PC-3 (cell line): Measurements from ENCODE around the gene CGB1. TPM values are rescaled to one million over a fixed set of nuclear protein-coding genes. Genes with fewer than 3 reads are reported as not detected.
A peak's percentile ranks its signal among the peaks of the same experiment; 100 is the strongest.

ENCODE experiments used
- ATAC-seq: fragments of 200-7000 bp; cut with Tn5 transposase; 2 replicates; pipeline ENCODE4 v1.9.1; 2020; ENCODE audit warnings: mild to moderate bottlenecking, moderate library complexity
- BruUV-seq: library from RNA; stranded (reverse); fragments of 400-500 nt; replicated peaks from 2 replicates; lab custom pipeline; 2021; lab: Mats Ljungman, UMichigan
- CTCF ChIA-PET: fragments of 300-600 bp; sonication (Branson Sonifier 250); formaldehyde crosslinking; loops from one replicate; lab custom pipeline; 2022; ENCODE audit warnings: antibody characterized with exemption; lab: Charles Lee
- POLR2A ChIA-PET: fragments of 300-600 bp; sonication (Branson Sonifier 250); formaldehyde crosslinking; loops from one replicate; lab custom pipeline; 2022; ENCODE audit warnings: antibody characterized with exemption; ENCODE audit not compliant: unreplicated experiment; lab: Charles Lee
- DNase-seq: peaks from one replicate; pipeline ENCODE4 v3.0.0-alpha.2; 2015
- H2AFZ ChIP-seq: fragments of 300-600 bp; sonication (generic); 2 replicates; pipeline ENCODE4 v1.6.0; 2016; ENCODE audit warnings: antibody characterized with exemption, low read length
- H3F3A ChIP-seq: fragments of 300-600 bp; sonication (generic); one replicate; pipeline ENCODE4 v1.6.0; 2017; ENCODE audit warnings: antibody characterized with exemption, low read length, control low read depth, mild to moderate bottlenecking; ENCODE audit not compliant: unreplicated experiment
- H3K27ac ChIP-seq: fragments of 300-600 bp; sonication (generic); 2 replicates; pipeline ENCODE4 v1.5.1; 2016; ENCODE audit warnings: mild to moderate bottlenecking, low read length
- H3K27me3 ChIP-seq: fragments of 300-600 bp; sonication (generic); 2 replicates; pipeline ENCODE4 v1.6.1; 2016; ENCODE audit warnings: low read length, mixed read lengths
- H3K36me3 ChIP-seq: fragments of 300-600 bp; sonication (generic); 2 replicates; pipeline ENCODE4 v1.6.1; 2016; ENCODE audit warnings: low read depth, mixed run types, low read length, mixed read lengths
- H3K4me1 ChIP-seq: fragments of 300-600 bp; sonication (generic); 2 replicates; pipeline ENCODE4 v1.5.1; 2016; ENCODE audit warnings: low read length; ENCODE audit not compliant: insufficient read depth
- H3K4me2 ChIP-seq: fragments of 300-600 bp; sonication (generic); 2 replicates; pipeline ENCODE4 v1.6.0; 2016; ENCODE audit warnings: low read length
- H3K4me3 ChIP-seq: fragments of 300-600 bp; sonication (generic); 2 replicates; pipeline ENCODE4 v1.5.1; 2016; ENCODE audit warnings: mild to moderate bottlenecking, low read length, mixed read lengths
- H3K79me2 ChIP-seq: fragments of 300-600 bp; sonication (generic); 2 replicates; pipeline ENCODE4 v1.6.1; 2017; ENCODE audit warnings: low read length, mixed read lengths
- H3K9ac ChIP-seq: fragments of 300-600 bp; sonication (generic); 2 replicates; pipeline ENCODE4 v1.6.0; 2016; ENCODE audit warnings: mild to moderate bottlenecking, low read length
- H3K9me2 ChIP-seq: fragments of 300-600 bp; sonication (generic); replicated peaks from 2 replicates; pipeline ENCODE4 v1.6.1; 2016; ENCODE audit warnings: mixed run types, low read length, mixed read lengths
- H3K9me3 ChIP-seq: fragments of 300-600 bp; sonication (generic); 2 replicates; pipeline ENCODE4 v1.6.1; 2016; ENCODE audit warnings: low read length, mixed read lengths
- H4K20me1 ChIP-seq: fragments of 300-600 bp; sonication (generic); 2 replicates; pipeline ENCODE4 v1.6.1; 2016; ENCODE audit warnings: low read length, mixed read lengths
- CTCF ChIP-seq: fragments of 300-600 bp; sonication (generic); conservative IDR thresholded peaks from 2 replicates; pipeline ENCODE4 v1.5.1; 2017; ENCODE audit warnings: antibody characterized with exemption, low read depth, mild to moderate bottlenecking, low read length
- EZH2 ChIP-seq: fragments of 300-600 bp; sonication (generic); IDR thresholded peaks from one replicate; pipeline ENCODE4 v1.6.1; 2017; ENCODE audit warnings: antibody characterized with exemption, mild to moderate bottlenecking, low read length; ENCODE audit not compliant: unreplicated experiment
- EZH2phosphoT487 ChIP-seq: fragments of 300-600 bp; sonication (generic); IDR thresholded peaks from 2 replicates; pipeline ENCODE4 v1.6.1; 2018; ENCODE audit warnings: mild to moderate bottlenecking, antibody characterized with exemption, low read length, borderline replicate concordance
- intact Hi-C: fragments of 100-400 bp; cut with micrococcal nuclease; formaldehyde crosslinking; loops from 2 replicates; pipeline ENCODE4 v1.9.0; 2023
- total RNA-seq: library from RNA; depleted of rRNA; stranded (reverse); fragments of >200 nt; gene quantifications from 2 replicates; pipeline ENCODE4 v1.2.3, GENCODE V29; 2014

Gene CGB1
- total RNA-seq, 1 experiment from 2014 or later = 0.95 TPM

- Histone ChIP-seq H3K27ac (peak overlapping the region; percentile 25), H3F3A (no peaks in the 10 kb centered on the region), H3K9ac (peak overlapping the region; percentile 89), H3K4me1 (peaks cover 6% of the 10 kb centered on the region; the same call in 1 of the 2 replicates), H3K9me2 (no peaks in the 10 kb centered on the region), H3K79me2 (peaks cover 76% of the 10 kb centered on the region), H3K4me2 (peak overlapping the region; percentile 91), H3K4me3 (peak overlapping the region; percentile 93), H3K27me3 (no peaks in the 10 kb centered on the region), H2AFZ (peak overlapping the region; percentile 67), H3K36me3 (no peaks in the 10 kb centered on the region), H4K20me1 (0 out of 2 replicates have a peak, but pooled peaks cover 4% of the 10 kb centered on the region), H3K9me3 (no peaks in the 10 kb centered on the region)
- intact Hi-C loops = loop anchor here (10.0 kb wide), 1 partner anchor 81 kb away; the partner anchor contains the start of gene KCNA7
- ATAC-seq (no peak), DNase-seq (no peak)
- TF ChIP-seq CTCF (no peak), EZH2phosphoT487 (no peak), EZH2 (no peak)
- ChIA-PET CTCF (interaction anchor here (0.7 to 1.3 kb wide), 6 partner anchors 15 to 182 kb away, joined by 3 to 7 read pairs (median 4); no protein-coding TSS in a partner anchor), POLR2A (interaction anchor here (0.5 to 0.6 kb wide), 4 partner anchors 12 to 418 kb away, joined by 3 to 8 read pairs (median 3); partner anchors contain the start of gene DHDH)
- TSS peak; percentile 79 for BruUV-seq
These were observed 42.7 kb downstream of the CGB1 start for GRCh38 chr19:48994035-48994386.

DNA sequence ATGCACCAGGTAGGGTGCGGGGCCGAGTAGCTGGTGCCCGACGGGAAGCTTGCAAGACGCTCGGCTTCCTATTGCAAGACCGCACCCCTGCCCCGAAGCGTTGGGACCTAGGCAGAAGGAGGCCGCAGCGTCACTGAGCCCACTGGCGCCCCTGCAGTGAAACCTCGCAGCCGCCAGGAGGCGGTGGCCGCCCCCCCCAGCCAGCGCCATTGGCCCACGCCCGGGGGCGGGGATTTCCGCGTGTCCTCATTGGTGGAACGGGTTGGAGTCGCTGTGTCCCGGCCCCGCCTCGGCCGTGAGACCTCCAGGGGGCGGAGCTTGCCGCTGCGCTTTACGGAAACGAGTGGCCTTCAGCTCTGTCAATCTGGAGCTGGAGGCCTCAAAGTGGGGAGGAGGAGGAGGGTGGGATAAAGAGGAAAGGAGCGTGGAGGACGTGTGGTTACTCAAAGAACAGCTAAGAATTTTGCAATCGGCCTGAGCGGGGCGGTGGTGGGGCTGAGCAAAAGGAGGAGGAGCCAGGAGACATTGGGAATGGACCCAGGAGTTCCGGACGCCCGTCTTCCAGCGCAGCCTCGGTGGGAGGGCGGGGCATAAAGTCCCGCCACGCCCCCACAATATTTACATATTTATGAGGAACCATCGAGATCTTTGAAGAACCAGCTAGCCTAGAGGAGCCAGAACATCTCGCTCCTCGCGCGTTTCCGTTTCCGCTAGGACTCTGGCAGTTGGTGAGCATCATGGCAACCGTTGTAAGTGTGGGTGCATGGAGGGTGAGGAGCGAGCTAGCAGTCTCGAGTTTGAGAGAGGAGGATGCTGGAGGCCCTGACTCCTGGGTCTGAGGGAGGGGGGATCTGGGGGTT lies 43.3 kb downstream of the CGB1 start, which contains the start of the genes GYS1 and RUVBL2:
TSS of gene GYS1 (minus strand) at position 135 of the 860 bp plus-strand sequence. CDS start 197 bp downstream, outside the sequence.
TSS of gene RUVBL2 (plus strand) at position 713 of the 860 bp plus-strand sequence. CDS start at position 738, 25 bp downstream.
- no peak for TF ChIP-seq EZH2
- no peak for TF ChIP-seq EZH2phosphoT487
- TF ChIP-seq CTCF = peak; percentile 72
- no TSS peak for BruUV-seq
- DNase-seq (peak; percentile 98), ATAC-seq (peak; percentile 92)
- peak within 1 kb of the TSS; percentile 89 for H3K9ac ChIP-seq
- peaks cover 6% of the 10 kb centered on the region; the same call in 1 of the 2 replicates for H3K4me1 ChIP-seq
- H3K4me2 ChIP-seq = peak within 1 kb of the TSS; percentile 98
- H3K27me3 ChIP-seq = no peaks in the 10 kb centered on the region
- CTCF ChIA-PET = interaction anchor here (0.5 to 1.3 kb wide), 16 partner anchors 10 to 802 kb away, joined by 3 to 9 read pairs (median 3); partner anchors contain the start of gene HRC
- H4K20me1 ChIP-seq = 0 out of 2 replicates have a peak, but pooled peaks cover 4% of the 10 kb centered on the region
- POLR2A ChIA-PET = interaction anchor here (0.5 to 0.9 kb wide), 15 partner anchors 10 to 754 kb away, joined by 3 to 8 read pairs (median 4); partner anchors contain the start of genes BAX, CGB7 and DHDH
- peak within 1 kb of the TSS; percentile 93 for H3K4me3 ChIP-seq
- no peaks in the 10 kb centered on the region for H3K36me3 ChIP-seq
- peaks cover 76% of the 10 kb centered on the region for H3K79me2 ChIP-seq
- no peaks in the 10 kb centered on the region for H3K9me3 ChIP-seq
- H3K27ac ChIP-seq = peak within 1 kb of the TSS; percentile 36
- H3F3A ChIP-seq = no peaks in the 10 kb centered on the region
- H2AFZ ChIP-seq = peak within 1 kb of the TSS; percentile 73
- H3K9me2 ChIP-seq = no peaks in the 10 kb centered on the region
- intact Hi-C loops = loop anchor here (10.0 kb wide), 1 partner anchor 81 kb away; the partner anchor contains the start of gene KCNA7
